Endothelial cell of hepatic sinusoid (primary cell): ENCODE data around the gene MAMLD1.

Experiments used
- in situ Hi-C: cut with HindIII; loops from 2 replicates; pipeline ENCODE4 v1.10.0; 2017; ENCODE audit warnings: low sequenced_read_pairs

MAMLD1 gene

GRCh38 chrX:150454508-150455214 is 91.5 kb downstream of the MAMLD1 start:
- in situ Hi-C loops = no loop called here

GRCh38 chrX:150455215-150455608 is 92.1 kb downstream of the MAMLD1 start:
- in situ Hi-C loops = no loop called here

- in situ Hi-C loops = no loop called here
These were observed 93.3 kb downstream of the MAMLD1 start for GRCh38 chrX:150456466-150456865.

GRCh38 chrX:150456941-150457340 is 93.8 kb downstream of the MAMLD1 start:
- in situ Hi-C loops = no loop called here

GRCh38 chrX:150459196-150459595 is 96.1 kb downstream of the MAMLD1 start:
- in situ Hi-C loops = no loop called here

- in situ Hi-C loops = no loop called here
These were observed 96.9 kb downstream of the MAMLD1 start for GRCh38 chrX:150460063-150460462.

- in situ Hi-C loops = no loop called here
These were observed 97.7 kb downstream of the MAMLD1 start for GRCh38 chrX:150460781-150461180.

- in situ Hi-C loops = no loop called here
These were observed 100.4 kb downstream of the MAMLD1 start for GRCh38 chrX:150463566-150463965.

- in situ Hi-C loops = no loop called here
These were observed 100.9 kb downstream of the MAMLD1 start for GRCh38 chrX:150464001-150464400.

GRCh38 chrX:150465326-150465725 is 102.2 kb downstream of the MAMLD1 start:
- in situ Hi-C loops = no loop called here

GRCh38 chrX:150465881-150466775 is 103.0 kb downstream of the MAMLD1 start:
- in situ Hi-C loops = no loop called here

GRCh38 chrX:150472306-150472705 is 109.2 kb downstream of the MAMLD1 start:
- in situ Hi-C loops = no loop called here

GRCh38 chrX:150473371-150473770 is 110.3 kb downstream of the MAMLD1 start:
- in situ Hi-C loops = no loop called here

GRCh38 chrX:150475461-150475860 is 112.3 kb downstream of the MAMLD1 start:
- in situ Hi-C loops = no loop called here

- in situ Hi-C loops = no loop called here
These were observed 113.1 kb downstream of the MAMLD1 start for GRCh38 chrX:150476164-150476699.

GRCh38 chrX:150477371-150477770 is 114.3 kb downstream of the MAMLD1 start:
- in situ Hi-C loops = no loop called here

- in situ Hi-C loops = no loop called here
These were observed 115.7 kb downstream of the MAMLD1 start for GRCh38 chrX:150478496-150479492.

GRCh38 chrX:150482537-150483206 is 119.6 kb downstream of the MAMLD1 start:
- in situ Hi-C loops = no loop called here

- in situ Hi-C loops = no loop called here
These were observed 120.4 kb downstream of the MAMLD1 start for GRCh38 chrX:150483356-150483985.

GRCh38 chrX:150486011-150486410 is 122.9 kb downstream of the MAMLD1 start:
- in situ Hi-C loops = no loop called here
